Left colon (tissue), 2 donors: ENCODE measurements around the gene IFT27. TPM values are rescaled to one million over a fixed set of nuclear protein-coding genes. Genes with fewer than 3 reads are reported as not detected.
"Not testable (repeated sequence)": the region's sequence is repeated elsewhere in the genome, so short reads cannot be mapped to it uniquely, and the experiment has no call there.

Source experiments
- ATAC-seq: fragments of 200-7000 bp; cut with Tn5 transposase; one replicate; pipeline ENCODE4 v1.9.1; 2020; ENCODE audit warnings: mild to moderate bottlenecking, moderate library complexity
- DNase-seq, 2 donors: peaks; one replicate each; pipeline ENCODE4 v3.0.0-alpha.2; 2020
- intact Hi-C, 2 donors: fragments of 100-400 bp; cut with DNase I in 1 of 2; cut with micrococcal nuclease in 1 of 2; formaldehyde crosslinking; loops; one replicate each; pipeline versions ENCODE4 v1.11.2 to v1.14.0; 2022; cut with DNase I, micrococcal nuclease
- total RNA-seq, 2 donors: library from RNA; stranded (reverse); fragmentation: NEBNext Ultra II Directional; extraction: Animal tissue kit (Norgen Biotek cat#: 25700); gene quantifications; one replicate each; pipeline ENCODE4 v1.2.1, GENCODE V29; 2021
- donor health status: DM: no; HTN: no; CAD: no.
- donor health status: DM: yes; HTN: yes; CAD: no.

The IFT27 gene
- total RNA-seq, 2 donors from 2014 or later = 26.5 to 30.1 TPM

DNA sequence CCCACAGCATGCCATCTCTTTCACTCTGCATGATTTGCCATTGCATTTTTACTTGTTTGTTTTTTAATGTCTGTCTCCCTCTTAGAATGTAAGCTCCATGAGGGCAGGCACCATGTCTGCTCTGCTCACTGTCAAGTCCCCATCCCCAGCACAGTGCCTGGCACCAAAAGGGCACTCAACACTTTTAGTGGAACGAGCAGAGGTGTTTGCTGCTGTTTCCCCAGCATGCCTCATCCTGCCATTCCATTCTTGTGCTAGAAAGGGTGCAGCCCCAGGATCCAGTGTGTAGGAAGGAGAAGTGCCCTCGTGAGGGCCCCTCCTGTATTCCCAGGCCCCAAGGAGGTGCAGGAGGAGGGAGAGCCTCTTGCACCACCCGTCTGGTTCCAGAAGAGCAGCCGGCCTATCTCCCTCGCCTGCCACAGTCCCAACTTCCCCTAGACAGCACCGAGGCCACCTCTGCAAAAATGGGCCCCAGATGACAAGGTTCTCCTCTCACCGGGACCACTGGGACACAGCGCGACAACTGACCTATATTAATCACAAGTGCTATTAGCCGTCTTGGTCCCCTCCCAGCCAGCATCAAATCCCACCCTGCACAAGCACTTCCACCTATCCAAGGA is 39.1 kb downstream of the IFT27 start:
- DNase-seq (no peak), ATAC-seq (no peak)
- intact Hi-C loops = no loop called here

DNA sequence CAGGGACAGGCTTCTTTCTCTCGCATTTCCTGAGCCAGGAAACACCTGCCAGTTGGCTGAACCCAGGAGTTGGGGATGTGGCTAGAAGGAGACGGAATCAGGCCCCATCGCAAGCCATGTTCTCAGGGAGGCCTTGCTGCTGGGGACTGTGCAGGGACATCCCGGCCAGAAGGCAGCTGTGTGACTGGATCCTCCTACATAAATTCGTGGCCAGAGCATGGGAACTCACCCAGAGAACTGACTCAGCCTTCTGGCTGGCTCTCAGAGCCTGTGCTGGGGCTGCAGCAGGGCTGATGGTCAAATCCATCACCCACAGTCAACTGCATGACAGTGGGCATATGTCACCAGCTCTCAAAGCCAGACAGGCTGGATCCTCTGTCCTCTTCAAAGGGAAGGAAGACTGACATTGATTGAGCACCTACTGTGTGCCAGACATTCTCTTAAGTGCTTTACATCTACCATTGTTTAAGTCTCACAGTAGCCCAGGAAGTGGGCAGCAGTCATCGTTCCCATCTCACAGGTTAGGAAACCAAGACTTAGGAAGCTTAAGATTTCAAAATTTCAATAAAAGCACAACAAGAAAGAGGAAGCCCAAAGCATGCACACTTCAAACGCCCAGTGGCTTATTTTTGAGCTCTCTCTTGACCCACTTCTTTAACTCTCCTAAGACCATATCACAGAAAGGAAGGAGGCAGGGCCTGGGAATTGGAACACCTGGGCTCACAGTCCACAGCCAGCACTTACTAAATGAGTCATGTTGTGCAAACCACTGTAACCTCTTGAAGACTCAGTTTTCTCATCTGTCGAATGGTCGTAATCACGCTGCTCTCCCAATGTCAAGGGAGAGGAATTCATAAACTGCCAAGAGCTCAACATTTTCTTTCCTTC is 41.5 kb downstream of the IFT27 start:
- ATAC-seq (no peak), DNase-seq (no peak)
- intact Hi-C loops = no loop called here

GRCh38 chr22:36733271-36733670 is 42.6 kb downstream of the IFT27 start:
- no peak for DNase-seq
- ATAC-seq = no peak
- intact Hi-C loops = no loop called here

DNA sequence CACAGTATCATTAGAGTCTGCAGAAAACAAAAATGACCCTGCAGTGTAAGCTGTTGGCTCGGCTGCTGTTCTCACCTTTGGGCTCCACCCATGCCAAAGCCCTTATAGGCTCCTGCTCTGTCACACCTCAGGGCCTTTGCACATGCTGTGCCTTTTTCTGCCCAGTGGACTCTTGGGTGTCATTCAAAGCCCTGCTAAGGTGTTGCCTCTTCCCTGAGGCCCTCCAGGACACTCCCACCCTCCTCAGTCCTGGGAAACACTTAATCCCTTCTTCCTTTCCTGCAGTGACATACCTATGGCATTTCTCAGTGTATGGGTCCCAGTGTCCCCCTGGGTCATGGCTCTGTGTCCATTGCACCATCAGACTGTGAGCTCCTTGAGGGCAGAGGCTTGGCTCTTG is 43.3 kb downstream of the IFT27 start:
- intact Hi-C loops = no loop called here
- DNase-seq (no peak), ATAC-seq (no peak)

- DNase-seq = no peak
- ATAC-seq = no peak
- intact Hi-C loops = no loop called here
Observed at GRCh38 chr22:36731916-36732315, 44.0 kb downstream of the IFT27 start.

DNA sequence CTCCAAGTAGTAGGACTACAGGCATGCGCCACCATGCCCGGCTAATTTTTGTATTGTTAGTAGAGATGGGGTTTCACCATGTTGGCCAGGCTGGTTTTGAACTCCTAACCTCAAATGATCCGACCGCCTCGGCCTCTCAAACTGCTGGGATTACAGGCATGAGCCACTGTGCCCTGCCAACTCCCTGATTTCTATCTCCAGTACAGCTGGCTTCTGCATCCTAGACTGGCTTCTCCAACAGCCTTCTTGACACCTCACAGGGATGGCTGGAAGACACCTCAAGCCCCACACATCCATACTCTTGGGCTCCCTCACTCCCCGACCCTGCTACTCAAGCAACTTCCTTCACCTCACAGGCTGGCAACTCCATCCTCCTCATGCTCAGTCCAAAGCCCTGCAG is 44.6 kb downstream of the IFT27 start:
- intact Hi-C loops, ATAC-seq, DNase-seq: not testable (repeated sequence)

GRCh38 chr22:36730176-36730858 is 45.6 kb downstream of the IFT27 start:
- no peak for DNase-seq
- ATAC-seq = no peak
- intact Hi-C loops = no loop called here

- DNase-seq (no peak), ATAC-seq (no peak)
- intact Hi-C loops = no loop called here
Observed at GRCh38 chr22:36729321-36729720, 46.6 kb downstream of the IFT27 start.

DNA sequence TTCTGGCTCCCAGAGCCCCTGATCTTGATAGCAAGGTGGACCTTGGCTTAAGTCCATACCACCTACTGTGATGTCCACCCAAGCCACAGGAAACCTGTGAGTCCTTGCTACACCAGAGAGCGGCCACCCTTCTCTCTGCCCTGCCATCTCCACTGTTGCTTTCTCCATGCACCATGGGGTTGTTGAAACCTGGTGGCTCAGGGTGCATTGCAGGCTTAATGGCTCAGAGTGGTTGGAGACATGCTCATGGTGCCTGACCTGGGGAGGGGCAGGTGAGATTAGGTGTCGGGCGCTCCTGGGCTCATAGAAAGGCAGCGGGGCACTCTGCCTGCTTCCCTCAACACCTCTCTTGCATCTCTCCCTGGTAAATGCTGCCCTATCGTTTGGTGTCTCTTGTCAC is 47.4 kb downstream of the IFT27 start:
- intact Hi-C loops = no loop called here
- ATAC-seq (no peak), DNase-seq (no peak)

GRCh38 chr22:36727927-36728488 is 47.9 kb downstream of the IFT27 start:
- DNase-seq (no peak), ATAC-seq (no peak)

GRCh38 chr22:36727110-36727509 is 48.8 kb downstream of the IFT27 start:
- intact Hi-C loops = no loop called here
- DNase-seq = no peak

More at GRCh38 chr22:36727927-36728488, 47.9 kb downstream of the IFT27 start:
- intact Hi-C loops = no loop called here

DNA sequence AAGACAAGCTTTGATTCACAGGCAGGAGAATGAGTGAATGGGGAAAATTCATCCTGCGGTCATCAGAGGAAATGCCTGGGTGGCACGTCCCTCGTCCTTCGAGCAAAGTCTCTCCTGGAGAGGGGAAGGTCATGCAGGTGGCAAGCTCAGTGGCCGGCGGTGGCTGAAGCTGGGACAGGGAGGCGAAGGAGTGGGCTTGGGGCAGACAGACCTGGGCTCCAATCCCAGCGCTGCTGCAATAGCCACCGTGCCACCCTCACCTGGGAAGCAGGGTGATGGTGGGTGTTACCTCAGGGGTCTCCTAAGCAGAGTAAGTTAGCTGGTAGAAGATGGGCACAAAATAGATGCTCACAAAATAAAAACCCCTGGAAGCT is 49.9 kb downstream of the IFT27 start:
- intact Hi-C loops = no loop called here
- no peak for ATAC-seq
- no peak for DNase-seq

More at GRCh38 chr22:36727110-36727509, 48.8 kb downstream of the IFT27 start:
- no peak for ATAC-seq

DNA sequence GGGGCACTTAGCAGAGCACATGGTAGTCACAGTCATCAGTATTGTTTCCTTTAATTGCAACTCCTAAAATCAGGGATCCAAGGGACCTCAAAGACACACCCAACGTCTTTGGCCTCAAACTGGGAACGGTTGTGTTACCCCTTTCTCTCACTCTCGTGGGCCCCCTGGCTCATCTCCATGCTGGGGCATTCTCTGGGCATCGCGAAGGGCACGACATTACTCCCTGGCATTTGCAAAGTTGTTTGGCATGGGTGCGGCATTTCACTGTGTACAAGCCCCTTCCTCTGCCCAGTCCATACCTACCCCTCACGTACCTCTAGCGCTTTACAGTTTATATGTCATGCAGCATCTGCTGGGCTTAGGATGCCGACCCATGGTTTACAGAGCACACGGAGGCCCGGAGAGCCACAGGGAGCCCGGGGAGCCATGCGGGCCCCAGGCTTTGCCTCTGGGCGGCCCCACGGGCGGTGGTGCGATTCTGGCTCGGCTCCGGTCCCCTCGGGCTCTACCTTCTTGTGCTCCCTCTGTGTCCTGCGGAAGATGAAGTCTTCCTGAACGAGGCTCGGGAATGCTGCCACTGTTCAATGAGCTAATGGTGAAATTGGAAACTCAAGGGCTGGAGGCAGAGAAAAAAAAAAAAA is 50.4 kb downstream of the IFT27 start:
- no peak for DNase-seq
- no peak for ATAC-seq
- intact Hi-C loops = no loop called here

DNA sequence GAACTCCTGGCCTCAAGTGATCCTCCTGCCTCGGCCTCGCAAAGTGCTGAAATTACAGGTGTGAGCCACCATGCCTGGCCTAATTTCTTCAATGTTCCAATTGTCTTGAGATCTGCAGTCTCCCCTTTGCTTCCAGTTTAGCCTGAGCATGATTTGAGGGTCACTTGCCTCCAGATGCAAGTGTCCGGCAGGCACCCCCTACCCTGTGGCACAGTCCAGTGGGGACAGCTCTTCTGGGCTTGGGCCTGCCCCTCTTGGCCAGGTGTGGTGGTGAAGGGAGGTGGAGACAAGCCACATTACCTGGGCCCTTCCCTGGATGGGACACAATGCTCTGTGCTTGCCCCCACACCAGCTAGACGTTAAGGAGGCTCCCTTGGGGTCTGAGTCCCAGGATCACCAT is 51.1 kb downstream of the IFT27 start:
- intact Hi-C loops = no loop called here
- DNase-seq (no peak), ATAC-seq (no peak)

DNA sequence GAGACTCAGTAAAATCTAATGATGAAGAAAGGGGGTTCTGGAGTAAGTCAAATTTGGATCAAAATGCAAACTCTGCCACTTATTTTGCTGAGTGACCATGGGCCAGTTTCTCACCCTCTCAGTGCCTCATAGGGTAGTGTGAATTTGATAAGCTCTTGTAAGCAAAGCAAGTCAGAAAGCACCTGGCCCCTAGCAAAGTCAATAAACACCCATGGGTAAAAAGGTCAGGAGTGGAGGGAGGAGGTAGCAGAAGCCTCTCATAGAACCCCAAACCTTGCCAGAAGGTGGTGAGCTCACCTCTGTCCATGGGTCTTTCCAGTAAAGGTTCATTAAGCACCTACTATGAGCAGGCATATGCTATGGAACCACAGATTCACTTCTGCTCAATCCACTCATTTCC is 53.9 kb downstream of the IFT27 start:
- intact Hi-C loops = no loop called here
- no peak for ATAC-seq
- no peak for DNase-seq

GRCh38 chr22:36715647-36716046 is 60.3 kb downstream of the IFT27 start:
- intact Hi-C loops = no loop called here
- ATAC-seq (no peak), DNase-seq (no peak)

- no peak for ATAC-seq
- intact Hi-C loops = no loop called here
- DNase-seq = no peak
Observed at GRCh38 chr22:36714110-36714509, 61.8 kb downstream of the IFT27 start.

GRCh38 chr22:36713436-36713835 is 62.5 kb downstream of the IFT27 start:
- DNase-seq (no peak), ATAC-seq (no peak)
- intact Hi-C loops = no loop called here
